ENCODE data around the gene CACNB2. TPM values are rescaled to one million over a fixed set of nuclear protein-coding genes. Genes with fewer than 3 reads are reported as not detected.

CACNB2 gene
- total RNA-seq, 4 donors from 2014 or later = 0.16 to 2.4 (median 1.8) TPM

- TF ChIP-seq CTCF (IDR thresholded peaks at IDR 0.05; ENCODE audit: low read depth) = no peak
Measured at GRCh38 chr10:18254692-18255091, 114.5 kb downstream of the CACNB2 start.

- TF ChIP-seq CTCF (IDR thresholded peaks at IDR 0.05; ENCODE audit: low read depth) = no peak
Measured at GRCh38 chr10:18260310-18260922, 120.2 kb downstream of the CACNB2 start.

- TF ChIP-seq CTCF (IDR thresholded peaks at IDR 0.05; ENCODE audit: low read depth) = no peak
Measured at GRCh38 chr10:18261063-18261610, 120.9 kb downstream of the CACNB2 start.

GRCh38 chr10:18261768-18262231 lies 121.6 kb downstream of the CACNB2 start:
- TF ChIP-seq CTCF (IDR thresholded peaks at IDR 0.05; ENCODE audit: low read depth) = no peak

GRCh38 chr10:18264466-18265050 lies 124.3 kb downstream of the CACNB2 start:
- no peak for TF ChIP-seq CTCF (IDR thresholded peaks at IDR 0.05; ENCODE audit: low read depth)

GRCh38 chr10:18268005-18268404 lies 127.8 kb downstream of the CACNB2 start:
- no peak for TF ChIP-seq CTCF (IDR thresholded peaks at IDR 0.05; ENCODE audit: low read depth)

GRCh38 chr10:18271491-18271890 lies 131.3 kb downstream of the CACNB2 start:
- no peak for TF ChIP-seq CTCF (IDR thresholded peaks at IDR 0.05; ENCODE audit: low read depth)

All from subcutaneous adipose tissue (tissue), 4 donors.